ENCODE measurements around the gene WFDC1. TPM values are rescaled to one million over a fixed set of nuclear protein-coding genes. Genes with fewer than 3 reads are reported as not detected.

The WFDC1 gene
- total RNA-seq, 2 experiments from 2014 or later = not detected

DNA sequence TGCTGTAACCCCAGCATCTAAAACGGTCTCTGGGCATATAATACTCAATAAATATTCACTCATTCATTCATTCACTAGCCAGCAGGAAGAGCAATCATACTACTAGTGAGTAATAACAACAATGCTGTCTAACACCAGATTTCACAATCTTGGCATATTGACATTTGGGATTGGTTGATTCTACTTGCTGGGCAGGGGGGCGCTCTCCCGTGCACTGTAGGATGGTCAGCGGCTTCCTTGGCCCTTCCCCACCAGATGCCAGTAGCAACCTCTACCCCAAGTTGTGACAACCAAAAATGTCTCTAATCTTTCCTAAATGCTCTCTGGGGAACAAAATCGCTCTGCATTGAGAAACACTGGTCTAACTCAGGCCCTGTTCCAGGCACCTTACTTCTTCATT, 20.7 kb downstream of the WFDC1 start:
- no peak for ATAC-seq
- CTCF ChIA-PET = no interaction called here
- no peak for DNase-seq
- Mint-ChIP-seq H3K27me3 (peaks cover 35% of the 10 kb centered on the region), H3K9me3 (ENCODE audit: low read depth) (peaks cover 4% of the 10 kb centered on the region), H3K27ac (no peak overlapping the region), H3K4me3 (no peak overlapping the region), H3K4me1 (no peaks in the 10 kb centered on the region), H3K36me3 (no peaks in the 10 kb centered on the region)

GRCh38 chr16:84318091-84318975, 23.7 kb downstream of the WFDC1 start:
- Mint-ChIP-seq H3K36me3 (no peaks in the 10 kb centered on the region), H3K9me3 (ENCODE audit: low read depth) (peaks cover 4% of the 10 kb centered on the region), H3K4me3 (no peak overlapping the region), H3K4me1 (no peaks in the 10 kb centered on the region), H3K27me3 (peaks cover 19% of the 10 kb centered on the region), H3K27ac (no peak overlapping the region)
- DNase-seq (no peak), ATAC-seq (no peak)
- CTCF ChIA-PET = no interaction called here

GRCh38 chr16:84319146-84319760, 24.6 kb downstream of the WFDC1 start:
- H3K4me1 Mint-ChIP-seq = no peaks in the 10 kb centered on the region

GRCh38 chr16:84320511-84320910, 25.8 kb downstream of the WFDC1 start:
- no peaks in the 10 kb centered on the region for H3K4me1 Mint-ChIP-seq
- no peak overlapping the region for H3K4me3 Mint-ChIP-seq
- no peak overlapping the region for H3K27ac Mint-ChIP-seq
- no peak for DNase-seq
- no peaks in the 10 kb centered on the region for H3K36me3 Mint-ChIP-seq
- CTCF ChIA-PET = no interaction called here
- no peak for ATAC-seq
- peaks cover 2% of the 10 kb centered on the region for H3K27me3 Mint-ChIP-seq
- H3K9me3 Mint-ChIP-seq (ENCODE audit: low read depth) = peaks cover 4% of the 10 kb centered on the region

More at GRCh38 chr16:84319146-84319760, 24.6 kb downstream of the WFDC1 start:
- peaks cover 10% of the 10 kb centered on the region for H3K27me3 Mint-ChIP-seq
- no peak for DNase-seq
- ATAC-seq = no peak
- H3K36me3 Mint-ChIP-seq = no peaks in the 10 kb centered on the region
- no peak overlapping the region for H3K4me3 Mint-ChIP-seq
- H3K9me3 Mint-ChIP-seq (ENCODE audit: low read depth) = peaks cover 4% of the 10 kb centered on the region
- H3K27ac Mint-ChIP-seq = no peak overlapping the region
- CTCF ChIA-PET = no interaction called here

DNA sequence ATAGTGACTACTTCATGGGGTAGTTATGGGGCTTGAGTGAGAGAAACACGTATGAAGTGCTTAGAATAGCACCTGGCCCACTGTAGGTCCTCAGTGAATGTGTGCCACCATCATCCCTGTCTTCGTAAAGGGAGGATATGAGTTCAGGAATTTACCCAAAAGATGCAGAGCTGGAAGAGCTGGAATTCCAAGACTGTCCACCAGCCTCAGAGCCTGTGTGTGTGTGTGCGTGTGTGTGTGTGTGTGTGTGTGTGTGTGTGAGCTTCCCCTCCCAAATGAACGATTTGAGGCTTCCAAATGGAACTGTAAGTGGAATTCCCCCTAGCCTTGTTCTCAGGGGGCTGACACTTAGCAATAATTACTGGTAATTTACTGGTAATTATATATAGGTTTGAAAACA, 27.3 kb downstream of the WFDC1 start:
- DNase-seq = no peak
- no peaks in the 10 kb centered on the region for H3K4me1 Mint-ChIP-seq

DNA sequence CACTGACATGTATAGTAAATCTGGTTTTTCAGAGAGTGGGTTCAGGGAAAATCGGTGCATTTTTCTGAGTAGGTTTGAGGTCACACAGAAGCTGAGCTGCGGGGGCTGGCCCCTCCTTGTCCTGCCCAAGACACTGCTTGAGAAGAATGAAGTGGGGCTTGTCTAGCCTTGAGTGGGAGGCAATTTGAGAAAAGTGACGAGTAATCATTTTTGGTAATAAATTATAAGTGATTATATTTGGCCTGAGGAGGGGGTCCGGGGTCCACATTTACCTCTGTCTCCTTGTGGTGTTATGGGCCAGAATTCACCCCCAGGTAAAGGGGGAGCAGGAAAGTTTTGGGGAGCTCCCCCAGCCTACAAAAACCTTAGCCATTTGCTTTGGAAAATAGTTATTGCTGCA, 28.1 kb downstream of the WFDC1 start:
- Mint-ChIP-seq H3K4me3 (no peak overlapping the region), H3K27ac (no peak overlapping the region), H3K4me1 (no peaks in the 10 kb centered on the region), H3K27me3 (peaks cover 2% of the 10 kb centered on the region), H3K9me3 (ENCODE audit: low read depth) (peaks cover 4% of the 10 kb centered on the region), H3K36me3 (no peaks in the 10 kb centered on the region)
- CTCF ChIA-PET = no interaction called here
- DNase-seq (no peak), ATAC-seq (no peak)

More for the DNA sequence above, 27.3 kb downstream of the WFDC1 start:
- CTCF ChIA-PET = no interaction called here
- Mint-ChIP-seq H3K27ac (no peak overlapping the region), H3K9me3 (ENCODE audit: low read depth) (peaks cover 4% of the 10 kb centered on the region), H3K4me3 (no peak overlapping the region), H3K27me3 (peaks cover 2% of the 10 kb centered on the region), H3K36me3 (no peaks in the 10 kb centered on the region)
- ATAC-seq = no peak

DNA sequence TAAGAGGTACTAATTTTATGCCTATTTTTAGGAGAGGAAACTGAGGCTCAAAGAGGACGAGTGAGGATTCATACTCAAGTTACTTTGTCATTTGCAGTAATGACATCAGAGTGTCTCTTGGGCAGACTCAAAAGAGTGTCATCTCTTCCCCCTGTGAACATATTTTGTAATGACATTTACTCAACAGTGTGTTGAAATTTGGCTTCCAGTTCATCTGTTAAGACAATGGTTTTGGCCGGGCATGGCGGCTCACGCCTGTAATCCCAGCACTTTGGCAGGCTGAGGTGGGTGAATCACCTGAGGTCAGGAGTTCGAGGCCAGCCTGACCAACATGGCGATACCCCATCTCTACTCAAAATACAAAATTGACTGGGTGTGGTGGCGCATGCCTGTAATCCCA, 28.9 kb downstream of the WFDC1 start:
- ATAC-seq (no peak), DNase-seq (no peak)
- Mint-ChIP-seq H3K27ac (no peak overlapping the region), H3K9me3 (ENCODE audit: low read depth) (peaks cover 4% of the 10 kb centered on the region), H3K27me3 (peaks cover 2% of the 10 kb centered on the region), H3K4me1 (no peaks in the 10 kb centered on the region), H3K36me3 (no peaks in the 10 kb centered on the region), H3K4me3 (no peak overlapping the region)
- CTCF ChIA-PET = no interaction called here

GRCh38 chr16:84324434-84325262, 30.0 kb downstream of the WFDC1 start:
- Mint-ChIP-seq H3K4me3 (no peak overlapping the region), H3K36me3 (no peaks in the 10 kb centered on the region), H3K27ac (no peak overlapping the region), H3K27me3 (peaks cover 2% of the 10 kb centered on the region), H3K9me3 (ENCODE audit: low read depth) (no peaks in the 10 kb centered on the region), H3K4me1 (no peaks in the 10 kb centered on the region)
- ATAC-seq = no peak
- DNase-seq = no peak
- CTCF ChIA-PET = no interaction called here

DNA sequence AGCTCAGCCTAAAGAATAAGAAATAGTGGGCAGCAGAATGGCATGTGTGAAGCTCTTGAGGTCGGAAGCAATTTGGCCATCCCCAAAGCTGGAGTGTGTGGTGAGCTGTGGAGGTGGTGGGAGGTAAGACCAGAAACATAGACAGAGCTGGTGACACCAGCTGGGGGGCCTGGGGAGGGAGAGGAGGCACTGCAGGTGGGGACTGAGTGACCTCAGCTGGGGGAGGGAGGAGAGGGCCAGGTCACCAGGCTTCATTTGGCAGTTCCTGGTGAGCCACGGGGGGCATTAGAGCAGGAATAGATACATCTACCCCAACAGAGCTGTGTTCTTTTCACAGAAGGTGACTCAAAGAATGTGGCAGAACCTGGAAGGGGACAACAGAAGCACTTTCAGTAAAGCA, 31.9 kb downstream of the WFDC1 start:
- Mint-ChIP-seq H3K9me3 (ENCODE audit: low read depth) (no peaks in the 10 kb centered on the region), H3K4me1 (no peaks in the 10 kb centered on the region), H3K36me3 (no peaks in the 10 kb centered on the region), H3K27ac (no peak overlapping the region), H3K27me3 (peaks cover 2% of the 10 kb centered on the region), H3K4me3 (no peak overlapping the region)
- DNase-seq (no peak), ATAC-seq (no peak)
- CTCF ChIA-PET = no interaction called here

DNA sequence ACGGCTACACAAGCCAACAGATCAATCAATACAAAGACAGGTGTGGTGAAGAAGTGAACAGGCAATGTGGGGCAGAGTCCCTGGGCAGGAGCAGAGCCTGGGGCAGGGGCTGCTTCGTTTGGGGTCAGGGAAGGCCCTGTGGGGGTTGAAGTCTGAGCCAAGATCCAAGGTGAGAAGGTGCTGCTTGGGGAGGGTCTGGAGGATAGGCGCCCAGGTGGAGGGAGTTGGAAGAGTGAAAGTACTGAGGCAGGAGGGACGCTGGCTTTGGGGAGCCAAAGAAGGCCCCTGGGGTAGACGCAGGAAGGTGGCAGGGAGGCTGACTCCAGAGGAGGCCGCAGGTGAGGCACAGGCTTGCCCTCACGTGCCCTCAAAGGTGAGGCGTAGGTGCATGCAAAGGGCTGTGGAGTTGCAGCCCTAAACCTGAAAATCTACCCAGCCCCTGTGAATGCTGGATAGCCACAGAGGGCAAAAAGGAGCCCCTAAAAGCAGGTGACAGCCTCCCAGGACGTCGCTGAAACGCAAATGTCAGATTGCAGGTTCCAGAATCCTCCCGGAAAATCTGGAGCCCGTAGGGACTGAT, 33.3 kb downstream of the WFDC1 start:
- Mint-ChIP-seq H3K27ac (no peak overlapping the region), H3K36me3 (no peaks in the 10 kb centered on the region), H3K4me3 (no peak overlapping the region), H3K9me3 (ENCODE audit: low read depth) (no peaks in the 10 kb centered on the region), H3K4me1 (no peaks in the 10 kb centered on the region), H3K27me3 (peaks cover 3% of the 10 kb centered on the region)
- CTCF ChIA-PET = no interaction called here
- DNase-seq (no peak), ATAC-seq (no peak)

- no peak for ATAC-seq
- CTCF ChIA-PET = no interaction called here
These were observed 34.3 kb downstream of the WFDC1 start for GRCh38 chr16:84329016-84329415.

GRCh38 chr16:84329843-84330684, 35.4 kb downstream of the WFDC1 start:
- Mint-ChIP-seq H3K4me1 (no peaks in the 10 kb centered on the region), H3K9me3 (ENCODE audit: low read depth) (no peaks in the 10 kb centered on the region), H3K36me3 (no peaks in the 10 kb centered on the region), H3K27me3 (peaks cover 3% of the 10 kb centered on the region), H3K4me3 (no peak overlapping the region), H3K27ac (no peak overlapping the region)
- ATAC-seq = no peak
- DNase-seq = no peak
- CTCF ChIA-PET = no interaction called here

More at GRCh38 chr16:84329016-84329415, 34.3 kb downstream of the WFDC1 start:
- Mint-ChIP-seq H3K36me3 (no peaks in the 10 kb centered on the region), H3K27ac (no peak overlapping the region), H3K27me3 (peaks cover 3% of the 10 kb centered on the region), H3K4me3 (no peak overlapping the region), H3K9me3 (ENCODE audit: low read depth) (no peaks in the 10 kb centered on the region), H3K4me1 (no peaks in the 10 kb centered on the region)
- no peak for DNase-seq

- Mint-ChIP-seq H3K27me3 (peaks cover 3% of the 10 kb centered on the region), H3K4me3 (no peak overlapping the region)
- DNase-seq = no peak
These were observed 36.0 kb downstream of the WFDC1 start for GRCh38 chr16:84330685-84331050.

More at GRCh38 chr16:84330685-84331050, 36.0 kb downstream of the WFDC1 start:
- Mint-ChIP-seq H3K27ac (no peak overlapping the region), H3K4me1 (no peaks in the 10 kb centered on the region), H3K36me3 (no peaks in the 10 kb centered on the region), H3K9me3 (ENCODE audit: low read depth) (no peaks in the 10 kb centered on the region)
- CTCF ChIA-PET = no interaction called here
- no peak for ATAC-seq

Measured in activated CD8-positive, alpha-beta memory T cell treated with anti-CD3 and anti-CD28 coated beads, Interleukin-2, amount 10 ng/mL, durations not matched to agents 7 days and 5 days (primary cell).